Measurements from ENCODE around the gene SLC9B2. TPM values are rescaled to one million over a fixed set of nuclear protein-coding genes. Genes with fewer than 3 reads are reported as not detected.

SLC9B2 gene
- total RNA-seq, 1 donor from 2014 or later: 12.1 TPM

DNA sequence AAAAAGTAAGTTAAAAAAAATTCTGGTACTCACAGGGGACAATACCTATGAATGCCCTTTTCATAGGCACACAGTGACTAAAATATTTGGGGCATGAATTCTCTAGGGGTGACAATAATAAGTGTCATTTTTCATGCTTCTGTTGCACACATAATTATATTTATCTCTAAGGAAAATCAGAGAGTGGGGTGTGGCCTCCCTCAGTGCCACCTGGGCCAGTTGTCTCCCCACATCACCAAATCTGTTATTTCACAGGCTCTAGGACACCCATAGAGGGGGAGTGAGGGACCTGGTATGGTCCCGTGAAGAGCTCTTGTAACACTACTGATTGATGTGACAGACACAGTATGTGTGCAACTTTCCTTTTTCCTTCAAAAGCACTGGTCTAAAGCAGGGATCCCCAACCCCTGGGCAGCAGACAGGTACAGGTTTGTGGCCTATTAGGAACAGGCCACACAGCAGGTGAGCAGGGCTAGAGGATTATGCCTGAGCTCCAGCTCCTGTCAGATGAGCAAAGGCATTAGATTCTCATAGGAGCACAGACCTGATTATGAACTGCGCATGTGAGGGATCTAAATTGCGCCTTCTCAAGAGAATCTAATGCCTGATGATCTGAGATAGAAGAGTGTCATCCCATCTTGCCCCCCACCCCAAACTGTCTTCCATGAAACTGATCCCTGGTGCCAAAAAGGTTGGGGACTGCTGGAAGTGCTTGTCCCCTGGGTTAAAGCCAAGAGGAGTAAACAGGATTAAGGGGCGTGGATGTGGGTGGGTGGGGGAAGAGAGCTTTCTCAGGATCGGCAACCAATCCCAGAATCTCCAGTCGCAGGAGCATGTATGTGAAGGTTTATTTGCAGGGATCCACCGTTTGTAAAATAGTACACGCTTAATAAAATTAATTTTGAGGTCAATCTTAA, 57.9 kb downstream of the SLC9B2 start:
- Mint-ChIP-seq H3K4me1 (peaks cover 11% of the 10 kb centered on the region), H3K36me3 (no peaks in the 10 kb centered on the region), H3K9me3 (no peaks in the 10 kb centered on the region), H3K27me3 (ENCODE audit: low read depth) (no peaks in the 10 kb centered on the region), H3K4me3 (peak overlapping the region; percentile 78), H3K27ac (peak overlapping the region; percentile 97)
- no peak for DNase-seq (ENCODE audit: low spot score in 2 of 2, unreplicated experiment in 2 of 2)
- TF ChIP-seq, protein P1, sequence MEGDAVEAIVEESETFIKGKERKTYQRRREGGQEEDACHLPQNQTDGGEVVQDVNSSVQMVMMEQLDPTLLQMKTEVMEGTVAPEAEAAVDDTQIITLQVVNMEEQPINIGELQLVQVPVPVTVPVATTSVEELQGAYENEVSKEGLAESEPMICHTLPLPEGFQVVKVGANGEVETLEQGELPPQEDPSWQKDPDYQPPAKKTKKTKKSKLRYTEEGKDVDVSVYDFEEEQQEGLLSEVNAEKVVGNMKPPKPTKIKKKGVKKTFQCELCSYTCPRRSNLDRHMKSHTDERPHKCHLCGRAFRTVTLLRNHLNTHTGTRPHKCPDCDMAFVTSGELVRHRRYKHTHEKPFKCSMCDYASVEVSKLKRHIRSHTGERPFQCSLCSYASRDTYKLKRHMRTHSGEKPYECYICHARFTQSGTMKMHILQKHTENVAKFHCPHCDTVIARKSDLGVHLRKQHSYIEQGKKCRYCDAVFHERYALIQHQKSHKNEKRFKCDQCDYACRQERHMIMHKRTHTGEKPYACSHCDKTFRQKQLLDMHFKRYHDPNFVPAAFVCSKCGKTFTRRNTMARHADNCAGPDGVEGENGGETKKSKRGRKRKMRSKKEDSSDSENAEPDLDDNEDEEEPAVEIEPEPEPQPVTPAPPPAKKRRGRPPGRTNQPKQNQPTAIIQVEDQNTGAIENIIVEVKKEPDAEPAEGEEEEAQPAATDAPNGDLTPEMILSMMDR (IDR thresholded peaks at IDR 0.05; ENCODE audit: unreplicated experiment): no peak

DNA sequence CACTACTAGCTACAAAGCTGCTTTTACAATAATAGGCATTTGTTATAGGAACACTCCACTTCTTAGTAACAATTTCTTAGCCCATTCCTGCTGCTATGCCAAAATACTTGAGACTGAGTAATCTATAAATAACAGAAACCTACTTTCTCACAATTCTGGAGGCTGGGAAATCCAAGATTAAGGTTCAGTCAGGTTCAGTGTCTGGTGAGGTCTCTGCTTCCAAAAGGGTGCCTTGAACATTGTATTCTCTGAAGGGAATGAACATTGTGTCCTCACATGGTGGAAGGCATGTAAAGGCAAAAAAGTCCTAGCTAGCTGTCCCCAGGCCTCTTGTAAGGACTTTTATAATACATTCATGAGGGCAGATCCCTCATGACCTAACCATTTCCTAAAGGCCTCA, 64.0 kb downstream of the SLC9B2 start:
- no peaks in the 10 kb centered on the region for H3K36me3 Mint-ChIP-seq
- no peaks in the 10 kb centered on the region for H3K27me3 Mint-ChIP-seq (ENCODE audit: low read depth)
- H3K4me3 Mint-ChIP-seq: no peak overlapping the region
- peaks cover 23% of the 10 kb centered on the region for H3K4me1 Mint-ChIP-seq
- no peak for DNase-seq (ENCODE audit: low spot score in 2 of 2, unreplicated experiment in 2 of 2)
- TF ChIP-seq, protein P1 (IDR thresholded peaks at IDR 0.05; ENCODE audit: unreplicated experiment): no peak
- no peaks in the 10 kb centered on the region for H3K9me3 Mint-ChIP-seq
- peak overlapping the region; percentile 78 for H3K27ac Mint-ChIP-seq

DNA sequence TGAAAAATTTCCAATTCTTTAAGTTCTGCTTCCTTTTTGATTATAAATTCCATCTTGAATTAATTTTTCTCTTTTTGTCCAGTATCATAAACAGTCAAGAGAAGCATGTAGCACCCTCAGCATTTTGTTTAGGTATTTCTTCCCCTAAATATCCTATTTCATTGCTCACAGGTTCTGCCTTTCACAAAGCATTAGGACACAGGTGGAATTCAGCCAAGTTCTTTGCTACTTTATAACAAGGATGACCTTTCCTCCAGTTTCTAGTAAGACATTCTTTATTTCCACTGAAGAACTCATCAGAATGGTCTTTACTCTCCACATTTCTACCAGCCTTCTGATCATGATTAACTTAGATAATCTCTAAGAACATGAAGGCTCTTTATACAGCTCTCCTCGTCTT, 64.5 kb downstream of the SLC9B2 start:
- no peak overlapping the region for H3K4me3 Mint-ChIP-seq
- peak overlapping the region; percentile 78 for H3K27ac Mint-ChIP-seq
- DNase-seq (ENCODE audit: low spot score in 2 of 2, unreplicated experiment in 2 of 2): no peak
- H3K36me3 Mint-ChIP-seq: no peaks in the 10 kb centered on the region
- H3K4me1 Mint-ChIP-seq: peaks cover 23% of the 10 kb centered on the region
- H3K27me3 Mint-ChIP-seq (ENCODE audit: low read depth): no peaks in the 10 kb centered on the region
- TF ChIP-seq, protein P1 (IDR thresholded peaks at IDR 0.05; ENCODE audit: unreplicated experiment): no peak
- H3K9me3 Mint-ChIP-seq: no peaks in the 10 kb centered on the region

DNA sequence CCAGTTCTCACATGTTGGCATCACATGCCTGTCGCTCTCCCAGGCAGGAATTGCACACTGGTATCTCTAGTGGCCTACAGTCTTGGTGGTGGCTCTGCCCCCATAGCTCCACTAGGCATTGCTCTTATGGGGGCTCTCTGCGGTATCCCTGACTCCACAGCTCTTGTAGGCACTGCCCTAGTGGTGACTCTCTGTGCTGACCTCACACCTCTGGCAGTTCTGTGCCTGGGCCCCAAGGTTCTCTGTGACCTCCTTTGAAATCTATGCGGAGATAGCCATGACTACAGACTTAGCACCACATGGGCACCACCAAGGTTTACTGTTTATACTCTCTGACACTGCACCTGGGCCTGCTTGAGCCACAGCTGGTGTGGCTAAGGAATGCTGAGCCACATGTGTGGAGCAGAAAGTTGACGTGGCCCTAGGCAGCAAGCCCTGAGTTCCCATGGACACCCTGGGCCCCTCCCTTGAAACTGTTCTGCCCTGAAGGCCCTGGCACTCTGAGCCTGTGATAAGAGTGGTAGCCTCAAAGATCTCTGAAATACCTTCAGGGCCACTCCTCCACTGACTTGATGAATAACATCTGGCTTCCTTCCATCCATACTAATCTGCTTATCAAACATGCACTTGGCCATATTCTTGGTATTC, 65.1 kb downstream of the SLC9B2 start:
- peak overlapping the region; percentile 78 for H3K27ac Mint-ChIP-seq
- peaks cover 4% of the 10 kb centered on the region for H3K27me3 Mint-ChIP-seq (ENCODE audit: low read depth)
- peak in 1 of 2 experiments; percentile 44 for DNase-seq (ENCODE audit: low spot score in 2 of 2, unreplicated experiment in 2 of 2)
- H3K4me3 Mint-ChIP-seq: no peak overlapping the region
- H3K36me3 Mint-ChIP-seq: no peaks in the 10 kb centered on the region
- H3K9me3 Mint-ChIP-seq: no peaks in the 10 kb centered on the region
- TF ChIP-seq, protein P1 (IDR thresholded peaks at IDR 0.05; ENCODE audit: unreplicated experiment): no peak
- peaks cover 23% of the 10 kb centered on the region for H3K4me1 Mint-ChIP-seq

DNA sequence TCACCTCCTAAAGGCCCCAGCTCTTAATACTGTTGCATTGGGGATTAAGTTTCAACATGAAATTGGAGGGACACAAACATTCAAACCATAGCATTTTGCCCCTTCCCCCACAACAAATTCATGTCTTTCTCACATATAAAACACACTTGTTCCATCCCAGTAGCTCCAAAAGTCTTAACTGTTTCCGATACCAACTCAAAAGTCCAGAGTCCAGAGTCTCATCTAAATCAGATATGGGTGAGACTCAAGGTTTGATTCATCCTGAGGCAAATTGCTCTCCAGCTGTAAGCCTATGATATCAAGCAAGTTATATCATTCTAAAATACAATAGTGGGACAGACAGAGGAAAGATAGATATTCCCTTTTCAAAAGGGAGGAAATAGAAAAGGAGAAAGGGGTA, 65.8 kb downstream of the SLC9B2 start:
- no peaks in the 10 kb centered on the region for H3K9me3 Mint-ChIP-seq
- no peak overlapping the region for H3K4me3 Mint-ChIP-seq
- H3K27me3 Mint-ChIP-seq (ENCODE audit: low read depth): peaks cover 5% of the 10 kb centered on the region
- H3K4me1 Mint-ChIP-seq: peaks cover 23% of the 10 kb centered on the region
- no peak for DNase-seq (ENCODE audit: low spot score in 2 of 2, unreplicated experiment in 2 of 2)
- TF ChIP-seq, protein P1 (IDR thresholded peaks at IDR 0.05; ENCODE audit: unreplicated experiment): no peak
- no peaks in the 10 kb centered on the region for H3K36me3 Mint-ChIP-seq
- peak overlapping the region; percentile 5 for H3K27ac Mint-ChIP-seq

Data from mesothelial cell of epicardium (in vitro differentiated cells).